Ishikawa (cell line): ENCODE measurements around the gene COX10.

Experiments used
- CEBPB ChIP-seq: IDR thresholded peaks from 2 replicates; pipeline ENCODE4 v1.6.1; 2012
- CREB1 ChIP-seq: IDR thresholded peaks from 2 replicates; pipeline ENCODE4 v1.6.1; 2012; ENCODE audit warnings: low read depth
- EGR1 ChIP-seq: IDR thresholded peaks from 2 replicates; pipeline ENCODE4 v1.6.1; 2012
- EP300 ChIP-seq: IDR thresholded peaks from 2 replicates; pipeline ENCODE4 v1.6.1; 2012; ENCODE audit warnings: borderline replicate concordance
- FOXM1 ChIP-seq: IDR thresholded peaks from 2 replicates; pipeline ENCODE4 v1.6.1; 2012; ENCODE audit warnings: low read depth, borderline replicate concordance
- NFIC ChIP-seq: IDR thresholded peaks from 2 replicates; pipeline ENCODE4 v1.6.1; 2012
- RAD21 ChIP-seq: IDR thresholded peaks from 2 replicates; pipeline ENCODE4 v1.6.1; 2012; ENCODE audit warnings: low read depth
- TAF1 ChIP-seq: IDR thresholded peaks from 2 replicates; pipeline ENCODE4 v1.6.1; 2012; ENCODE audit warnings: low read depth, mild to moderate bottlenecking
- TCF12 ChIP-seq: IDR thresholded peaks from 2 replicates; pipeline ENCODE4 v1.6.1; 2012; ENCODE audit warnings: low read depth
- TEAD4 ChIP-seq: IDR thresholded peaks from 2 replicates; pipeline ENCODE4 v1.6.1; 2012
- YY1 ChIP-seq: IDR thresholded peaks from 2 replicates; pipeline ENCODE4 v1.6.1; 2012; ENCODE audit warnings: low read depth
- ZBTB7A ChIP-seq: IDR thresholded peaks from 2 replicates; pipeline ENCODE4 v1.6.1; 2012; ENCODE audit warnings: low read depth
- TF ChIP-seq, protein P1 (sequence below): IDR thresholded peaks from 2 replicates; pipeline ENCODE4 v1.6.1; 2012; ENCODE audit warnings: low read depth, mild to moderate bottlenecking
- TF ChIP-seq, protein P2 (sequence below): IDR thresholded peaks from 2 replicates; pipeline ENCODE4 v1.6.1; 2012
- TF ChIP-seq, protein P3 (sequence below): IDR thresholded peaks from 2 replicates; pipeline ENCODE4 v1.6.1; 2012

Gene COX10

DNA sequence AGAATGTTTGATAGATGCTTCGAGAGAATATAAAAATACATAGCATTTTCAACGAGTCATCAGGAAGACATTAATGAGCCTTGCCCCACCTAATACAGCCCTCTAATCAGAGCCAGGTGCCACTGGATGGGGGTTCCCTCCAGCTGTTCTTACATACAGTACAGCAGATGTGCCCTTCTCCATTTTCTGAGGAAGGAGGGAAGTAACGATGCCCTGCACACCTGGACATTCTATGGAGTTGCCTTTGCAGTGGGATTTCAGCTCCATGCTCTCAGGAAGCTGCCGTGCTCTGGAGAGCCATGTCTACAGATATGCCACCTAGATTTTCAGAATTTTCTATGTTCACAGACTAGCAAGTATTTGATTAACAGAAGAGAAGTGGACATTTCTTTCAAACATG is 131.1 kb downstream of the COX10 start:
- no peak for TF ChIP-seq FOXM1
- no peak for TF ChIP-seq ZBTB7A
- TF ChIP-seq NFIC: no peak
- no peak for TF ChIP-seq TEAD4
- TF ChIP-seq, protein P1, sequence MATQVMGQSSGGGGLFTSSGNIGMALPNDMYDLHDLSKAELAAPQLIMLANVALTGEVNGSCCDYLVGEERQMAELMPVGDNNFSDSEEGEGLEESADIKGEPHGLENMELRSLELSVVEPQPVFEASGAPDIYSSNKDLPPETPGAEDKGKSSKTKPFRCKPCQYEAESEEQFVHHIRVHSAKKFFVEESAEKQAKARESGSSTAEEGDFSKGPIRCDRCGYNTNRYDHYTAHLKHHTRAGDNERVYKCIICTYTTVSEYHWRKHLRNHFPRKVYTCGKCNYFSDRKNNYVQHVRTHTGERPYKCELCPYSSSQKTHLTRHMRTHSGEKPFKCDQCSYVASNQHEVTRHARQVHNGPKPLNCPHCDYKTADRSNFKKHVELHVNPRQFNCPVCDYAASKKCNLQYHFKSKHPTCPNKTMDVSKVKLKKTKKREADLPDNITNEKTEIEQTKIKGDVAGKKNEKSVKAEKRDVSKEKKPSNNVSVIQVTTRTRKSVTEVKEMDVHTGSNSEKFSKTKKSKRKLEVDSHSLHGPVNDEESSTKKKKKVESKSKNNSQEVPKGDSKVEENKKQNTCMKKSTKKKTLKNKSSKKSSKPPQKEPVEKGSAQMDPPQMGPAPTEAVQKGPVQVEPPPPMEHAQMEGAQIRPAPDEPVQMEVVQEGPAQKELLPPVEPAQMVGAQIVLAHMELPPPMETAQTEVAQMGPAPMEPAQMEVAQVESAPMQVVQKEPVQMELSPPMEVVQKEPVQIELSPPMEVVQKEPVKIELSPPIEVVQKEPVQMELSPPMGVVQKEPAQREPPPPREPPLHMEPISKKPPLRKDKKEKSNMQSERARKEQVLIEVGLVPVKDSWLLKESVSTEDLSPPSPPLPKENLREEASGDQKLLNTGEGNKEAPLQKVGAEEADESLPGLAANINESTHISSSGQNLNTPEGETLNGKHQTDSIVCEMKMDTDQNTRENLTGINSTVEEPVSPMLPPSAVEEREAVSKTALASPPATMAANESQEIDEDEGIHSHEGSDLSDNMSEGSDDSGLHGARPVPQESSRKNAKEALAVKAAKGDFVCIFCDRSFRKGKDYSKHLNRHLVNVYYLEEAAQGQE: no peak
- TF ChIP-seq RAD21: no peak
- TF ChIP-seq, protein P2, sequence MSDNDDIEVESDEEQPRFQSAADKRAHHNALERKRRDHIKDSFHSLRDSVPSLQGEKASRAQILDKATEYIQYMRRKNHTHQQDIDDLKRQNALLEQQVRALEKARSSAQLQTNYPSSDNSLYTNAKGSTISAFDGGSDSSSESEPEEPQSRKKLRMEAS: no peak
- TF ChIP-seq EP300: no peak
- no peak for TF ChIP-seq CEBPB
- TF ChIP-seq TAF1: no peak
- no peak for TF ChIP-seq TCF12

DNA sequence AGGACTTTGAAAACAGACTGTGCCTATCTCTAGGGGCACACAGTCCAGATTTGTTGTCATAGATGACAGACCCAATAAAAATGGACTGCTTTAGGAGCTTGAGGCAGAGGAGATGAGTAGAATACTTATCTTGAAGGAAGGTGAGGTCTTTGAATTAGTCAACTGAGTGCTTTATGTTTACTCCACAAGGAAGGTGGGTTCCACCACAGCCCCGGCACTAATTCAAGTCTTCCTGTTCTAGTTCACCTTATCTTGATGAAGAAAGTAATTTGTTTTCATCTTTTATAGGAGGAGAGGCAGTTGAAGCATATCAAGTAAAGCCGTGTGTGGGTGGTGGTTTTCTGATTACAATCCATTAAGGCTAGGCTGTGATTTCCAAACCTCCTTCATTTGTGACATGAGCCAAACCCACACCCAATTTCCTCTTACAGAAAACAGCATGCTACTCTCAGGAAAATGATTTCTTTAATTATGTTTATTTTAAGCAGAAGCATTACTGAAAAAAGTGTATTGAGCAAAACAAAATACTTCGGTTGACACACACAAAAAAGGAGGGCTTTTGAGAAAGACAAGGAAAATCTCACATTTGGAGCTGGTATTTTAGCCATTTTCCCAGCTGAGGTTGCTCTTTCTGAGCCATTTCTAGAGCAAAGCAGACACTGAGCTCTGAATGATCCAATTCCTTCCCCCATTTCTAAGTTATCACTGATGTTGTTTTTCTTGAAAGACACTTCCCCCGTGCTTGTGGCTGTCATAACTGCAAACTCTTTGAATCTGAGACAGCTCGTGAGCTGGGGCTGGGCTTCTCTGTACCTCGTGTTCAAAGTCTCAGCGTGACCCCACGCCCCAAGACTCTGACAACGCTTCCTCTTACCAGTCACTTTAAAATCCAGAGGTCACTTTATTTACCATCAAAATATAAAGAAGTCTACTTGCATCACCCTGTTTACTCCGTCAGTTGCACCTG is 132.0 kb downstream of the COX10 start:
- TF ChIP-seq, protein P2: no peak
- TF ChIP-seq EGR1: no peak
- TF ChIP-seq CREB1: no peak
- TF ChIP-seq, protein P1: no peak
- TF ChIP-seq TAF1: no peak
- TF ChIP-seq TCF12: no peak
- no peak for TF ChIP-seq CEBPB
- TF ChIP-seq NFIC: no peak
- TF ChIP-seq FOXM1: no peak
- no peak for TF ChIP-seq ZBTB7A
- TF ChIP-seq EP300: no peak
- no peak for TF ChIP-seq TEAD4
- TF ChIP-seq, protein P3, sequence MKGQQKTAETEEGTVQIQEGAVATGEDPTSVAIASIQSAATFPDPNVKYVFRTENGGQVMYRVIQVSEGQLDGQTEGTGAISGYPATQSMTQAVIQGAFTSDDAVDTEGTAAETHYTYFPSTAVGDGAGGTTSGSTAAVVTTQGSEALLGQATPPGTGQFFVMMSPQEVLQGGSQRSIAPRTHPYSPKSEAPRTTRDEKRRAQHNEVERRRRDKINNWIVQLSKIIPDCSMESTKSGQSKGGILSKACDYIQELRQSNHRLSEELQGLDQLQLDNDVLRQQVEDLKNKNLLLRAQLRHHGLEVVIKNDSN: no peak
- TF ChIP-seq YY1: no peak
- TF ChIP-seq RAD21: no peak

DNA sequence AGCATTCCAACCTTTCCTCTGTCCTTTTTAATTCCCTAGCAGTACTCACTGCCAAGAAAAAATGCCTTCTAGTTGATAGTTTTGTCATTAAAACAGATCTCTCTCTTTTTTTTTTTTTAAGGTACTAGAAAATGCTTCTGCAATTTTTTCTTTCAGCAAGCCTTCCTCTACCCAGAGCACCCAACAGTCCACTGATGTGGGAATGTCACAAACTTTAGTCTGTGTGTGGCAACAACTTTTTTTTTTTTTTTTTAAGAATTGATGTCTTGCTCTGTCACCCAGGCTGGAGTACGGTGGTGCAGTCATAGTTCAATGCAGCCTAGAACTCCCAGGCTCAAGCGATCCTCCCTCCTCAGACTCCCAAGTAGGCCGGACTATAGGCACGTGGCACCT is 132.7 kb downstream of the COX10 start:
- TF ChIP-seq EGR1: no peak
- TF ChIP-seq TCF12: no peak
- TF ChIP-seq CREB1: no peak
- no peak for TF ChIP-seq NFIC
- no peak for TF ChIP-seq FOXM1
- TF ChIP-seq, protein P1: no peak
- TF ChIP-seq, protein P3: no peak
- TF ChIP-seq TAF1: no peak

DNA sequence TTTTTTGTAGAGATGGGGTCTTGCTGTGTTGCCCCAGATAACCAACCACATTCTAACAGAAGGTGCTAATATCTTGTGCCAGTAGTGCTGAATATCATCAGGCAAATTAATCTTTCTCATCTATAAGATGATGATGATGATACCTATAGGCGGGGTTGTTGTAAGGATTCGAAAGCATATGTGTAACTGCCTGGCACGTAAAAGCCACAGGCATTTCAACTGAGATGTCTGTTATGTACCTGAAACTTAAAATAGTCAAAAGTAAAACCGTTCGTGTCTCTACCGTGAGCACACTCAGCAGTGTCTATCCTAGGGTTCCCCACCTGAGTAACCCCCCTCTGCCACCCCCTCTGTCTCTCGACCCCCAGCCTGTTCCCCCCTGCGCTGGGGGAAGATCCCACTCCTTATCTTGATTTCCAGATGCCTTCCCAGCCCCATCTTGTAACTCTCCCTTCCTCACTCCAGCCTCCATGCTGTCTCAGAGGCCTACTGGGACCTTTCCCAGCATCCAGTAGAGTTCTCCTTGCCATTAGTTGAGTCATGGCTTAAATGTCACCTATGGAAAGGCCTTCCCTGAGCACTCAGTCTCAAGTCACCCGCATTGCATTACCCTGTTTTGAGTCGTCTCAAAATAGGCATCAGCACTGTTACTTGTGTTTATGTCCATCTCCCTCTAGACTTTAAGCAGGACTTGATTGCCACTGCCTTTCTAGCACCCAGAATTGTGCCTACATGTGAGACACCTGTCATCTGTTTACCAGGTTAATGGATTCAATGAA is 133.3 kb downstream of the COX10 start:
- TF ChIP-seq CEBPB: no peak
- TF ChIP-seq FOXM1: no peak
- TF ChIP-seq RAD21: no peak
- TF ChIP-seq EGR1: no peak
- TF ChIP-seq, protein P1: no peak
- TF ChIP-seq NFIC: no peak
- TF ChIP-seq, protein P3: no peak
- TF ChIP-seq, protein P2: no peak
- no peak for TF ChIP-seq TAF1
- no peak for TF ChIP-seq YY1
- no peak for TF ChIP-seq TCF12
- TF ChIP-seq TEAD4: no peak
- TF ChIP-seq EP300: no peak
